EL (cell line): ENCODE results near the gene ASB15.

ENCODE experiments used
- DNase-seq: peaks from one replicate; pipeline ENCODE4 v3.0.0-alpha.2; 2016

The ASB15 gene

DNA sequence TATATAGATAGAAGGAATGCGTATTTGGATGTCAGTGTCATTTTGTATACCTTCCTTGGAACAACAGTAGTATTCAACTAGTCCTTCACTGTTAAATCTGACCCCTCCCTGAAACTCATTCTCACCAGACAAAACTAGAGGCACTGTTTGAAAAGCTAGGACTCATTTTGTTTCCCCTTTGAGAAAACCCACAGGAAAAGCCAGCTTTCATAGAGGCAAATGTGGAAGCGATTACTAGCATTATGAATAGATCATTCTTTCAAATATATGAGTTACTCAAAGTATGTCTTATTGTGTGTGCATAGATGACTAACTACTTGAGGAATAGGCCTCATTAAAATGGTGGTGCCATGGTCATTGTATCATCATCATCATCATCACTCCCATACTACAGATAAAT, 1.9 kb upstream of the ASB15 start:
- DNase-seq = no peak

DNA sequence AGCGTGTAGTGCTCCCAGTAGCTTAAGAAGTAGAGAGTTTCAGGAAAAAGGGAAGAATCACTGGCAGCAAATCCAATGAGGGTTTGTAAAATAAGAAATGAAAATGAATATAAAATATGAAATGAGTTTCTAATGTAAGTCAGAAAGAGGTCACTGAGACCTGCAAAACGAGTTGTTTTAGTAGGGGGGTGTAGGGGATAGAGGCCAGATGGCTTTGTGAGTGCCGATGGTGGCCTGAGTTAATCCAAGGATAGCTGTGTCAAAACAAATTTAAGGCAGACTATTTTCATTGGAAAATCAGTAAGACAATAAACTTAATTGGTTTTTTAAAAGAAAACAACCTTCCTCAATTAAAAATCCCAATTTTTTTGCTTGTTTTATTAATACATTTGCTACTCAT, 745 bp upstream of the ASB15 start:
- no peak for DNase-seq

DNA sequence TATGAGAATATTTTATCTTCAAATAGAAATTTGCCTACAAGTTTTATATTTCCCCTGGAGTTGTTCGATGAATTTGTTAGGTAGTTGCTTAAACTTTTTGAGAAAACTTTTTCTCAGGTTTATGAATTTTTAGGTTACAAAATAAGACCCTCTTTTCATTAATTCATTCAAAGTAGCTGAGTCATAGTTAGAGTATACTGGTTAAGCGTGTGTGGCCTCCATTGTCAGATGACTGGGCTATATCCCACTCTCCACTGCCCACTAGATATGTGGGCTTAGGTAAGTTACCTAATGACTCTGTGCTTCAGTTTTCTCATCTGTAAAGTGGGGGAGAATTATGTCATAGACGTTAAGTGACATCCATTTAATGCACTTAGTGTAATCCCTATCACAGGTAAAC, 1.0 kb downstream of the ASB15 start:
- DNase-seq = no peak

DNA sequence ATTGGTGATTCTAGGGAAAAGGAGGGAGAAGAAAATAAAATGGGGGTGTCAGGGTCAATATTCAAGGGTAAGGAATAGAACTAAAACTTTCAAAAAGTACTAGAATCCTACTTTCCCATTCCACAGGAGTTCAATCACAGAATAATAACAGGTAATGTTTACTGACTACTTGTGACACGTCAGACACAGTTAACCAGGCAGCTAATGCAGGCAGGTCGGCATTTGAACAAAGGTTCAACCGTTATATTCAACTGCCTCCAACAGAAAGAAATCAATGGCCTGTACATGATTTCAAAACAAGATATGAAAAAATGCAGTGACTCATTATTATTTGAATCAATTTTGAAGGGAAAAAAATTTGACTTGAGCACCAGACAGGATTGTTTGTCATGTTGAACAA, 3.1 kb downstream of the ASB15 start:
- no peak for DNase-seq

DNA sequence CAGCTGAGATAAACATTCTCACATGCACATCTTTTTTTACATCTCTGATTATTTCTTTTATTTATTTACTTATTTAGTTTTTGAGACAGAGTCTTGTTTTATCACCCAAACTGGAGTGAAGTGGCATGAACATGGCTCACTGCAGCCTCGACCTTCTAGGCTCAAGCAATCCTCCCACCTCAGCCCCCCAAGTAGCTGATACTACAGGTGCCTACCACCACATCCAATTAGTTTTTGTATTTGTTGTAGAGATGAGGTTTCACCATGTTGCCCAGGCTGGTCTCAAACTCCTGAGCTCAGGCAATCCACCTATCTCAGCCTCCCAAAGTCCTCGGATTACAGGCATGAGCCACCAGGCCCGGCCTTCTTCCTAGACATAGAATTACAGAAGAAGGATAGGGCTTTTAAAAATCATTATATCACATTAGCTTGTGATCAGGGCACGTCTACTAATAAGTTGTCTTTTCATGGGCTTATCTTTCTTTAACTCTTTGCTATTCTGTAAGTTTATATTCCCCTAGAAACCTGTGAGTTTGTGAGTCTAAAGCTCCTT, 5.9 kb downstream of the ASB15 start:
- DNase-seq = no peak

DNA sequence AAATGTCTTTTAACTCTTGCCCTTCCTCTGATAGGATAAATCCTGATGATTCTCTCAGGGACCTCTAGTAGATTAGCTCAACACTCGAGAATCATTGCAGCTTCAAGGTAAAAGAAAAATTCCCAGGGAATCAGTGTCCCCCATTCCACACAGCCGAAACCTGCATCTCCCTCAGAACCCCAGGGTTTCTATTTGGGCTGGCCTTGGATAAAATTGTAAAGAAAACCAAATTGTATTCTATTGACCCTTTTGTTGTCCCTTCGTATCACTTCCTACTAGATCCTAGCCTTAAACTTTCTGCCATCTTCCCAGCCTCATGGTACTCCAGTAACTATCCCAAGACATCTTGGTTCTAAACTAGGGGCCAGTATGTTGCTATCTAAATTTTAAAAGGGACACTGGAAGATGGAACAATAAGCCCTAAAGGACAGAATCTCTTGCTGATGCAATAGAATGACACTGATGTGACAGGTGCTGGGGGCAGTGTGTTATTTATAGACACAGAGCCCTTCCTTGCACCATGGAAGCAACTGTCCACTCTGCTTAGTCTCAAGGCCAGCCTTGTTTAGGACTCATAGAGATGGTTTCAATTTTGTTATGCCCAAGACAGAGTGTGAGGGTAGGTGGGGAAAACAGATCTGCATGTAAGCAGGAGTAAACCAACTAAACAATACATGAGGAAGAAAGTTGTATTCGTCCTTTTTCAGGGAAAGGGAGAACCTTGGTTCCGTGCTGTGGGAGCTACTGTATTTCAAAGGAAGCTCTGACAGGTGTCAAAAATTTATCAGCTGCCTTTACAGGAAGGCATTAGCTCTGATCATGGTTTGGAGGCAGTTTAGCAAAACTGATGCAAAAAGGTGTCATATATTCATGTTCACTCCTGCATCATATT, 7.6 kb downstream of the ASB15 start:
- no peak for DNase-seq

DNA sequence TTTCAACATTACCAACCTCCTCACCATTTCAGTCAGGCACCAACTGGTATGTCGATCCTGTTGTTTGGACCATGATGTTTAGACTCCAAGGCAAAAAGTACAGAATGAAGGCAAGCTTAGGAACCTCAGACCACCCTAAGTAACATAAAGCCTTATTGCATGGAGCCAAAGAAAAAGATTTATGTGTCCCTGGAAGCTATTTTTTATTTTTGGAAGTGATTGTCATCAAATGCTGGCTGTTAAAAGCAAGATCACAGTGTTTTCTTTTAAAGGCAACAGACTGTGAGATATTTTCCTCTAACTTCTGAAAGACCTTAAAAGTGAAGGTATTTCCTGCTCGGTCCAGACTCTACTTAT, 8.2 kb downstream of the ASB15 start:
- no peak for DNase-seq

DNA sequence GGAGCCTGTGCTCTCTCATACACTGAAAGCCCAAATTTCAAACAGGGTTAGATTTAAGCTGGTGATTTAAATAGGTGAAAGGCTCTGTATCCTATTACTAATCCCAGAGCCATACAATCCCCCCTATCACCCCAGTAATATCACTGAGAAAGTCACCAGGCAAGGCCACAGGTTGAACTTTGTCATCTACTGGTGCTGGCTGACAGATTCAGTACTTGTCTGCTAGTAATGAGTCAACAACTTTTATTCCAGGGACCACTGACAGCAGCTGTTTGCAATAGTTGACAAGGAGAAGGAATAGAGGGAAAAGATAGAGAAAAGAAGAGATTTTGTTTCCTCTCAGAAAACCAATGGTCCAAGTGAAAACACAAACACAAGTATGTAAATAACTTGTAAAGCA, 10.4 kb downstream of the ASB15 start:
- DNase-seq = no peak

DNA sequence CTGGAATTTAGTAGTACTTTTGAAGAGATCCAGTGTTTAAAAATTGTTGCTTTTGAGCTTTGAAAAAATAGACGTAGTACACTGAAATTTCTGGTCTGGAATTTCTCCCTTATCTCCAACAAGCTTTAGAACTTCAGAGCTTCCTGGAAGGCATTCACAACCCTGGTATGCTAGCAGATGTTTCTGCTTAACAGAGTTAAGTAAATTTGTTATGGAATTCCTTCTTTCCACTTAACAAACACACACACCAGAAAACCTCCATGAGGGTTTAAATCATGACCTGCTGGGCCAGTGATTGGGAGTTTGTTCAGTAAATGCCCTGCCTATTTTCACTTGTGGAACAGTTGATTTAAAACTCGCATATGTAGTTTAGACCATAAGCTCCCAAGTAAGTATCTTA, 13.7 kb downstream of the ASB15 start:
- peak; percentile 6 for DNase-seq

DNA sequence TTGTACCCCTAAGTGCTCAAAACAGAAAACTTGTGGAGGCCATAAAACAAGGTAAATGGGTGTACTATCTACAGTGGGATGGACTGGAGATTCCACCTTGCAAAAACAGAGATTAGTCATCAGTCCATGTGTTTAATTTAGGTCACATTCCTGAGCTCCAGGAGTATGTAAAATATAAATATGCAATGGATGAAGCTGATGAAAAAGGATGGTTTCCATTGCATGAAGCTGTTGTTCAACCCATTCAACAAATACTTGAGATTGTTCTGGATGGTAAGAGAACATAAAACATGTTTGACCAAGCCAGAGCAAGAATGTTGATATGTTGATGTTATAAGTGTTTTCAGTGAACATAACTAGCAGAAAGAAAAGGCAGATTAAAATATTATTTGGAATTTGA, 14.6 kb downstream of the ASB15 start:
- no peak for DNase-seq

DNA sequence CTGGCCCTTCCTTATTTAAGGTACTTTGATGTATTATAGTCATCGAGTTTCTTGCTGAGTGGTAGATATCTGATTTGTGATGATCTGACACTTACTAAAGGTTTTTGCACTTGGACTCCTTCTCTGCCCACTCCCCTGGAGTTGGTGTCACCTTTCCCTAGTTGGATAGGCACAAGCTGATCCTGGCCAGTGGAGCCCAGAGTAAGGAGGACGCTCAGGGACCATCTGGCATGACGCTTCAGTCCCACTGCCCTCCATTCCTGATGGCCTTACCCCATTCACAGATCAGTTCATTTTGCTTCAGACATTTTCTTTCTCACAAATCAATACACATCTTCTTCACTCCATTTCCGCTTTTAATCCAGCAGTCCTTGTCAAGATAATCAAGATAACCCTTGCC, 20.1 kb downstream of the ASB15 start:
- DNase-seq = no peak

DNA sequence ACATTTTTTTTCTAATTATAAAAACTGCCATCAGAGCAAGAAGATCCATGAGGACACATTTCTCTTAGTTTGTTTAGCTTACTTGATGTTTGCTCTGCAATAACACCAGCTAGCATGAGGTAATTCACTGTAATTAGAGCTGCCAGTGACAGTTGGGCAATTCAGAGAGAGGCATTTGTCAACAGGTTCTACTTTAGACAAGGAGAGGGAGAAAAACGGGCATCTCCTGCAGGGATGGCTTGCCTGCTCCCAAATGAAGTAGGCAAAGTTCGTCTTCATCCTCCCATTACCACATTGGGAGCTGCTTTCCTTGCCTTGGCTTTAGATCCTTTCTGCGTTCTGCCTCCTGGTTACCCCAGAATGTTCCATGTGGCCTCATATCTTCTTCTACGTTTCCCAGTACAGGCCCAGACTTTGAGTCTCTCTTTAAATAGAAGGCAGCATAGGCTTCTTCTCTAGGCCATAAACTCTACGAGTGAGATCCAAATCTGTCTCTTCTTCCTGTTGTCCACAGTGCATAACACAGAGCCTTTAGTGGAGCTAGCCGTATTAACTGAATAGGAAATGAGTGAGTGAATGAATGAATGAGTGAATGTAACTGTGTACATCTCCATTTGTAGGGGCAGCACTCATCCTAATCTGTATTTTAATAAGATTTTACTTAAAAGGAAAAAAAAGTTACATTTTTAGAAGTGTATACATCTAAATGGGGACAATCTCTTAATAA, 21.2 kb downstream of the ASB15 start:
- no peak for DNase-seq

DNA sequence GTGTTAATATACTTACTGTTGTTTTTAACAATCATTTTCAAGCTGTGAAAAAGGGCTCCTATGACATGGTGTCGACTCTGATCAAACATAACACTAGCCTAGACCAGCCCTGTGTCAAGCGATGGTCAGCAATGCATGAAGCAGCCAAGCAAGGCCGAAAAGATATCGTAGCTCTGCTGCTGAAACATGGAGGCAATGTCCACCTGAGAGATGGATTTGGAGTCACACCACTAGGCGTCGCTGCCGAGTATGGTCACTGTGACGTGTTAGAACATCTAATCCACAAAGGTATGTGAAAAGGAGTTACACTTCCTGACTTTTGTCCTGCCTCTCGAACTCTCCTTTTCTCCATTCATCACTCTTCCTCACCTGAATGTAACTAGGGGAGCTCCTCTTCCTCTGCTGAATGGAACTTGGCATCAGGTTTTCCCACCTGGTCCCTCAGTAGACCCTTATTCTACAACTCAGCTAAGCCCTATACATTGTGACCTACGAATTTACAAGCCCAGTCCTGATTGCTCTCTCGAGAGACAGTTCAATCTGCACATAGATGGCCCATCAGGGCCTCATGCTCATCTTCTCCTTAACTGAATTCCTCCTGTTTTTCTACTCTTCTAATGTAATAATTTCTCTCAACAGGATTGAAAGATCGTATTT, 23.0 kb downstream of the ASB15 start:
- peak; percentile 15 for DNase-seq

DNA sequence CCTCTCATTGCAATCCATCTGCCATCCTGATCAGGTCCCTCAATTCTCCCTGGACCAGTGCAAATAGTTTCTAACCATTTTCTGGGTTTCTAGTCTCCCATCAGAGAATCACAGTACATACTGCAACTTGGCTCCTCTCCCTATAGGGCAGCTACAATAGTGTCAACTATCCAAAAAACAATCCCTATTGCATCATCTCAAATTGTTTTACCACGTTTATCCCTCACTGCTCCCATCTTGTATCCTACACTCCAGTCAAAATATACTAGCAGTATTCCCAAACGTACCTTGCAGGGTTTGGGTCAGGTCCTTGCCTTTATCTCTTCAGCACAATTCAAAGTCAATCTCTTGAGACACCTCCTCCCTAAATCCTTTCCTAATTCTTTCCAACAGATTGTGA, 23.6 kb downstream of the ASB15 start:
- no peak for DNase-seq

DNA sequence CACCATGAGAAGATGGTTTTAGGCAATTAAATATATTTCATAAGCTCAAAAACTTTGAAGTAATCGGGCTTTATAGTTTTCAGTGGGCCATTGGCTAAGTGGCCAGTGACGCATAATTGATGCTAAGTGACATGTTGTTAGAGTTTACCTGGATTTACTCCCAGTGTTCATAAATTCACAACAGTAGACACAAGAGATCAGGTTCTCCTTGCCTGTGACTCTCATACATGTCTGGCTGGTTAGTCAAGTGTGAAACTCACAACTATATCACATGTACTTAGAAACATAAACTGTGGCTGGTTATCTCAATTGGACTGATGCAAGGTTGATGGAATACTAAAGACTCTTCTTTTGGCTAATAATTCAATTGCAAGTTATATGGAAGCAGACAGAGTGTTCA, 26.2 kb downstream of the ASB15 start:
- no peak for DNase-seq

DNA sequence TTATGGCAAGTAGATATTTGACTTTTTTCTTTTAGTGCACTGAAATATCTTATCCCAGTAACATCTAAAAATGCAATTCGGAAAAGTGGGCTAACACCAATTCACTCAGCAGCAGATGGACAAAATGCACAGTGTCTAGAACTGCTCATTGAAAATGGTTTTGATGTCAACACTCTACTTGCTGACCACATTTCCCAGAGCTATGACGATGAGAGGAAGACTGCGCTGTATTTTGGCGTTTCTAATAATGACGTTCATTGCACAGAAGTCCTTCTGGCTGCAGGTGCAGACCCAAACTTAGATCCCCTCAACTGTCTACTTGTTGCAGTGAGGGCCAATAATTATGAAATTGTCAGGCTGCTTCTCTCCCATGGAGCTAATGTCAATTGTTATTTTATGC, 27.2 kb downstream of the ASB15 start:
- no peak for DNase-seq

DNA sequence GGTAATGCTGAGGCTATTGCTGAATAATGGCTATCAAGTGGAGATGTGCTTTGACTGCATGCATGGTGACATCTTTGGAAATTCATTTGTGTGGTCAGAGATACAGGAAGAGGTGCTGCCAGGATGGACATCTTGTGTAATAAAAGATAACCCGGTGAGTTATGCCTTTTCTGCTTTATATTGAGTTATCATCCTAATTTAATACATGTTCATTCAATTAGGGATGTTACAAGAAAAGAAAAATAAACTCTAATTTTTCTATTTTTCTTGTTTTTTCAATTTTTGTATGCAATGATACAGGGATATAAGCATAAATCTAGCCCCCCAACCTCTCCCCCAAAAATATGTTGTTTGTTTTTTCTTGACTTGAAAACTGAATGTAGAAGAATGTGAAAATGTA, 27.7 kb downstream of the ASB15 start:
- DNase-seq = no peak

DNA sequence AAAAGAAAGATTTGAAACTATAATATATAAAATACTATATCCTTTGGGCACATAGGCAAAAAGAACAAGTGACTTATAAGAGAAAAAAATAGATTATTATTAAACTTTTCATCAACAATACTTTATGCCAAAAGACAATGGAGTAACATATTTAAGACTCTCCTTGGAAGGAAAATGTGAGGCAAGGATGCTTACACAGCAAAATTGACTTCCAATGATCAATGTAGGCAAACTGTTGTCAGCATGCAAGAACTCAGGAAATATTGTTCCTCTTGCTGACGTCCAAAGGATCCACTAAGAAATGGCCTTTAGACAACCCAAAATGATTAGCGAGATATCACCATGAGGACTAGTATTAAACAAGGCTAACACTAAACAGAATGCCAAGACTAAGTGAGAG, 31.2 kb downstream of the ASB15 start:
- DNase-seq = no peak

DNA sequence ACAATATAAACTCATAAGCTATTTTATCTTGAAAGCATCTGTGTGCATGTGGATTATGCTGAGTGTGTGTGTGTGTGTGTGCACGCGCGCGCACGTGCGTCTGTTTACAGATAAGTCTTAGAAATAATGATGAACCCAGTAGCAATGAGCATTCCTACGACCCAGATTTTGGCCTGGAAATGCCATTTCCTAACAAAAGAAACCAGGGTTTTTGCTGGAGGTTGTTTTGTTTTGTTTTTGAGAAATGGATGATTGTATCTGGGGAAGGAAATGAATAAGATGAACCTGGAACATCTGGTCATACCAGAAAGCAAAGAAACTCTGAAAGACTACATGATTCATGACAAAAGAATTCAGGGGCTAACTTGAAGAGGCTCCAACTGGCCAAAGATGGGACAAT, 31.9 kb downstream of the ASB15 start:
- DNase-seq = peak; percentile 81

DNA sequence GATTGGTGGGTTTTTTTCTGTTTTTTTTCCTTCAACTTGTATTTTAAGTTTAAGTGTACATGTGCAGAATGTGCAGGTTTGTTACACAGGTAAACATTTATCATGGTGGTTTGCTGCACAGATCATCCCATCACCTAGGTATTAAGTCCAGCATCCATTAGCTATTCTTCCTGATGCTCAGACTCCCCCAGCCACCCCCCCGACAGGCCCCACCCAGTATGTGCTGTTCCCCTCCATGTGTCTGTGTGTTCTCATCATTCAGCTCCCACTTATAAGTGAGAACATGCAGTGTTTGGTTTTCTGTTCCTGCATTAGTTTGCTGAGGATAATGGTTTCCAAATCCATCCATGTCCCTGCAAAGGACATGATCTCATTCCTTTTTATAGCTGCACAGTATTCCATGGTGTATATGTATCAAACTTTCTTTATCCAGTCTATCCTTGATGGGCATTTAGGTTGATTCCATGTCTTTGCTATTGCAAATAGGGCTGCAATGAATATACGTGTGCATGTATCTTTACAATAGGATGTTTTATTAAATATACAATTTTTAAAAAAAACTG, 32.5 kb downstream of the ASB15 start:
- DNase-seq = peak; percentile 2

DNA sequence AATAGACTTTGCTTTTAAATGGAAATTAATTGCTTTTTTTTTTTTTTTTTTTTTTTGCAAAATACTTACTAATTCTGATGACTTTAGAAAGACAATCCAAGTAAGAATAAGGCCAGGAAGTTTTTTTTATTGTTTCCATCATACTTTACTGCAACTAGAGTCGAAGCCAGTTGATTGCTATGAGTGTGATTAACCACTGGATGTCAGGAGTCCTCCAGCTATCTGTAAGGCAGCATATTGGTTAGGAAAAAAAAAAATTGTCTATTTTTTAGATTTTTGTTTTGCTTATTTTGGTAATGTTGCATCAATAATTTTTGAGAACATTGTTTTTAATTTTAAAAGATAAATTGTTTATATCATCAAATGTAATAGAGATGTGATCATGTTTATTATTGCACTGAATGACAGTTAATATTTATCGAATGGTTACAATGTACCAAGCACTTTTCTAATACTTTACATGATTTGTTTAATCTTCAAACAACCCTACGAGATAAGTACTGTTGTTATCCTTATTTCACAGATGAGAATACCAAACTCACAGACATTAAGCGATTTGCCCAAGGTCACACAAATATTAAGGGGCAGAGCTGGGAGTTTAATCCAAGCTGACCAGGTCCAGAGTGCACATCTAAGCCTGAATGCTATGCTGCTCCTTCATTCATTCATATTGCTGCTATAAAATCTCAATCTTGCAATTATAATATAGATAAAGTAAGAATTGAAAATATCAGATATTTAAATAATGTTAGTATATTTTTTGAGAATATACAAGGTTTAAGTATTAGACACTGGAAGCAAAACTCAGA, 34.1 kb downstream of the ASB15 start:
- DNase-seq = peak; percentile 30

DNA sequence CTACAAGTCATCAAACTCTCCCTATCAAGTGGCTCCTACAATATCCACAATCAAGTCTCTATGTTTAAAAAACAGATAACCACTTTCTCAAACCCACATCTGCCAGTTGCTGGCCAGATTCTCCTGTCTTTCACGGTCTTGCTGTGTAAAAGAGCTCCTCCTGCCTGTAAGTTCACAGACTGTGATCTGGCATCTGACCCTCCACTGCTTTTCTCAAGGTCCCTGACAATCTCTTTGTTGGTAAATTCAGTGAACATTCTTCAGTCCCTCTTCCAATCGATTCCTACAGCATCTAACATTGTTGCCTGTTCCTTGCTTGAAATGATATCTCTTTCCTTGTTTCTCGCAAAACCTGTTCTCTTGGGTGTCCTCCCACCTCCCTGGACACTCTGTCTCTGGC, 35.6 kb downstream of the ASB15 start:
- DNase-seq = no peak

DNA sequence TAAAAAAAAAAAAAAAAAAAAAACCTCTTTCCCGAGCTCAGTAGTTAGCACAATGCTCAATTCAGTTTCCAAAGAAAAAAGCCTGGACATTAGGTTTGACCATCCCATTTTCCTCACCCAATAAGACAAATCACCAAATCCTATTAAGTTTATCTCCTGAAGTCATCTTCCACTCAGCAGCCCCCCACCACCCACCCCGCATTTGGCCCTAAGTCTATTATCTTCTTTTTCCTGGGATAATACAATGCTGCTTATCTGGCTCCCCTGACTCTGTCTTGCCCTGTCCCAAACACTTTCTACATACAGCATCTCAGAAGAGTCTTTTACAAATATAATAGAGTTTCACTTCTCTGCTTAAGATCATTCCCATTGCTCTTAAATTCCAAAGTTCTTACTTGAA, 36.3 kb downstream of the ASB15 start:
- DNase-seq = no peak
